ENCODE data around the gene ERN1. TPM values are rescaled to one million over a fixed set of nuclear protein-coding genes. Genes with fewer than 3 reads are reported as not detected.

ERN1 gene
- total RNA-seq, 1 donor from 2014 or later: 22.1 TPM

GRCh38 chr17:64156670-64157069 lies 26.7 kb upstream of the ERN1 start:
- no peak for FAIRE-seq
- H3K27me3 ChIP-seq (ENCODE audit: control insufficient read depth, insufficient read depth, low read length): no peaks in the 10 kb centered on the region
- H3K4me3 ChIP-seq (ENCODE audit: low read depth, low read length): no peak overlapping the region
- TF ChIP-seq CTCF (IDR thresholded peaks at IDR 0.05; ENCODE audit: insufficient read depth, low read length, severe bottlenecking): no peak
- peaks cover 10% of the 10 kb centered on the region for H3K36me3 ChIP-seq (ENCODE audit: control insufficient read depth, insufficient read depth, low read length)
- no peak for DNase-seq (ENCODE audit: low read depth)

- Histone ChIP-seq H3K27me3 (ENCODE audit: control insufficient read depth, insufficient read depth, low read length) (no peaks in the 10 kb centered on the region), H3K4me3 (ENCODE audit: low read depth, low read length) (no peak overlapping the region), H3K36me3 (ENCODE audit: control insufficient read depth, insufficient read depth, low read length) (peaks cover 10% of the 10 kb centered on the region)
- DNase-seq (ENCODE audit: low read depth) (no peak), FAIRE-seq (no peak)
- no peak for TF ChIP-seq CTCF (IDR thresholded peaks at IDR 0.05; ENCODE audit: insufficient read depth, low read length, severe bottlenecking)
These were observed 26.0 kb upstream of the ERN1 start for GRCh38 chr17:64155751-64156544.

GRCh38 chr17:64155129-64155528 lies 25.2 kb upstream of the ERN1 start:
- Histone ChIP-seq H3K27me3 (ENCODE audit: control insufficient read depth, insufficient read depth, low read length) (no peaks in the 10 kb centered on the region), H3K4me3 (ENCODE audit: low read depth, low read length) (no peak overlapping the region), H3K36me3 (ENCODE audit: control insufficient read depth, insufficient read depth, low read length) (peaks cover 12% of the 10 kb centered on the region)
- FAIRE-seq (peak; percentile 52), DNase-seq (ENCODE audit: low read depth) (no peak)
- no peak for TF ChIP-seq CTCF (IDR thresholded peaks at IDR 0.05; ENCODE audit: insufficient read depth, low read length, severe bottlenecking)

- no peak for FAIRE-seq
- no peak for DNase-seq (ENCODE audit: low read depth)
- peaks cover 12% of the 10 kb centered on the region for H3K36me3 ChIP-seq (ENCODE audit: control insufficient read depth, insufficient read depth, low read length)
- no peak for TF ChIP-seq CTCF (IDR thresholded peaks at IDR 0.05; ENCODE audit: insufficient read depth, low read length, severe bottlenecking)
- H3K27me3 ChIP-seq (ENCODE audit: control insufficient read depth, insufficient read depth, low read length): no peaks in the 10 kb centered on the region
- H3K4me3 ChIP-seq (ENCODE audit: low read depth, low read length): no peak overlapping the region
These were observed 24.8 kb upstream of the ERN1 start for GRCh38 chr17:64154717-64155116.

- no peak for TF ChIP-seq CTCF (IDR thresholded peaks at IDR 0.05; ENCODE audit: insufficient read depth, low read length, severe bottlenecking)
- no peak for FAIRE-seq
- no peak for DNase-seq (ENCODE audit: low read depth)
- Histone ChIP-seq H3K4me3 (ENCODE audit: low read depth, low read length) (no peak overlapping the region), H3K27me3 (ENCODE audit: control insufficient read depth, insufficient read depth, low read length) (no peaks in the 10 kb centered on the region), H3K36me3 (ENCODE audit: control insufficient read depth, insufficient read depth, low read length) (peaks cover 12% of the 10 kb centered on the region)
These were observed 24.4 kb upstream of the ERN1 start for GRCh38 chr17:64154313-64154695.
